Heart left ventricle (tissue), 16 donors: ENCODE measurements around the gene ARL11. TPM values are rescaled to one million over a fixed set of nuclear protein-coding genes. Genes with fewer than 3 reads are reported as not detected.
"Not testable (repeated sequence)": the region's sequence is repeated elsewhere in the genome, so short reads cannot be mapped to it uniquely, and the experiment has no call there.

ENCODE experiments used
- ATAC-seq, 4 donors: fragments of 200-7000 bp; cut with Tn5 transposase; one replicate each; pipeline ENCODE4 v1.9.1; 2020 to 2022; ENCODE audit warnings: moderate library complexity in 4 of 4, mild to moderate bottlenecking in 3 of 4, moderate number of reproducible peaks in 1 of 4
- DNase-seq, 5 donors: peaks; one replicate each; pipeline ENCODE4 v3.0.0-alpha.2; 2020
- H3K27ac ChIP-seq, 12 donors: fragments of 200-600 bp; sonication (generic) in 4 of 12; one replicate each; pipeline versions ENCODE4 v1.5.0 to v1.8.0; 2016 to 2022; ENCODE audit warnings: mild to moderate bottlenecking in 2 of 12
- H3K27me3 ChIP-seq, 9 donors: fragments of 200-600 bp; sonication (generic) in 2 of 9; one replicate each; pipeline versions ENCODE4 v1.5.1 to v1.8.0; 2016 to 2022; ENCODE audit warnings: mild to moderate bottlenecking in 3 of 9
- H3K36me3 ChIP-seq, 9 donors: fragments of 200-600 bp; sonication (generic) in 2 of 9; one replicate each; pipeline versions ENCODE4 v1.5.0 to v1.8.0; 2018 to 2022; ENCODE audit warnings: mild to moderate bottlenecking in 2 of 9
- H3K4me1 ChIP-seq, 12 donors: fragments of 200-600 bp; sonication (generic) in 4 of 12; one replicate each; pipeline versions ENCODE4 v1.5.0 to v1.8.0; 2016 to 2022; ENCODE audit warnings: mild to moderate bottlenecking in 3 of 12
- H3K4me3 ChIP-seq, 12 donors: fragments of 200-600 bp; sonication (generic) in 4 of 12; one replicate each; pipeline versions ENCODE4 v1.5.0 to v1.8.0; 2017 to 2022; ENCODE audit warnings: mild to moderate bottlenecking in 9 of 12, moderate library complexity in 4 of 12
- H3K9me3 ChIP-seq, 12 donors: fragments of 200-600 bp; sonication (generic) in 4 of 12; one replicate each; pipeline versions ENCODE4 v1.5.0 to v1.8.0; 2016 to 2022; ENCODE audit warnings: mild to moderate bottlenecking in 1 of 12
- CTCF ChIP-seq, 12 donors: fragments of 200-600 bp; sonication (generic) in 4 of 12; IDR thresholded peaks; one replicate each; pipeline versions ENCODE4 v1.5.0 to v1.8.0; 2018 to 2022; ENCODE audit warnings: antibody characterized with exemption in 12 of 12, mild to moderate bottlenecking in 5 of 12
- POLR2A ChIP-seq, 2 donors: fragments of 450-650 bp; IDR thresholded peaks; one replicate each; pipeline ENCODE4 v1.6.1; 2017; ENCODE audit warnings: antibody characterized with exemption in 2 of 2, mild to moderate bottlenecking in 2 of 2, moderate library complexity in 2 of 2
- WGBS, 4 donors: extraction: QIAGEN DNeasy Blood & Tissue Kit in 2 of 4; methylation state at CpG; one replicate each; pipeline versions ENCODE4 v1.1.5 to v1.1.7; 2013 to 2018; 5-methylcytosine and 5-hydroxymethylcytosine counted together
- intact Hi-C, 10 donors: fragments of 100-400 bp; cut with DNase I; formaldehyde crosslinking; loops; one replicate each; pipeline versions ENCODE4 v1.11.1 to v1.14.2; 2022
- polyA plus RNA-seq, 2 donors: library from polyadenylated mRNA; stranded (reverse); fragments of 200-250 nt; gene quantifications; one replicate each; pipeline ENCODE4 v1.2.3, GENCODE V29; 2013
- total RNA-seq, 9 donors: library from RNA; depleted of rRNA in 2 of 9; stranded (reverse); fragments of >200 nt in 2 of 9; fragmentation: NEBNext Ultra II Directional in 3 of 9; extraction: Animal tissue kit (Norgen Biotek cat#: 25700) in 3 of 9; gene quantifications; one replicate each; pipeline versions ENCODE4 v1.1.0 to v1.2.4, GENCODE V29; 2016 to 2023
- donor health status: ischemic (EF 13 %, LVEDD 7.1; RV severe dilation, severe dysfunction).
- donor health status: healthy with polysubstance abuse.
- donor health status: DM: no; HTN: yes; CAD: no.
- donor health status: DM: no; HTN: no; CAD: no.
- donor health status: ischemic (EF 25% LVEDD 6.9; RV normal size, moderate dysfunction).
- donor health status: ischemic (EF 25% LVEDD 5.7; RV mildly dilated, moderate dysfunction).
- donor health status: healthy.
- donor health status: DM: yes; HTN: yes; CAD: no.
- donor health status: ischemic (EF 35%, LVEDD 5.7; RV mildly dilated, moderate dysfunction).
- donor health status: nonischemic (EF 11% LVEDD 7.7; RV severe dilation, severe dysfunction).
- donor health status: DM: yes; HTN: yes; CAD: no.
- donor health status: PGD.
- donor health status: ischemic (EF 29% LVEDD 5.4; RV normal size, mild dysfunction).
- donor health status: nonischemic (EF 23%, LVEDD 6.1; RV moderate dilation, normal function).

Gene ARL11
- total and polyA plus RNA-seq, 11 donors = 0.13 to 3.0 (median 0.32) TPM

- H3K27me3 ChIP-seq = no peaks in the 10 kb centered on the region
- TF ChIP-seq CTCF (IDR thresholded peaks at IDR 0.05) (no peak), POLR2A (IDR thresholded peaks at IDR 0.05) (no peak)
- WGBS, 4 donors = 73 to 85% (median 74%) methylated on average over 11 of the region's 11 CpGs
- no peak overlapping the region for H3K27ac ChIP-seq
- H3K4me3 ChIP-seq = no peak overlapping the region
- ATAC-seq = no peak
- no peak for DNase-seq
- no peaks in the 10 kb centered on the region for H3K9me3 ChIP-seq
- no peaks in the 10 kb centered on the region for H3K4me1 ChIP-seq
- no peaks in the 10 kb centered on the region for H3K36me3 ChIP-seq
- intact Hi-C loops = no loop called here
These were observed 31.2 kb upstream of the ARL11 start for GRCh38 chr13:49597043-49597641.

- no peaks in the 10 kb centered on the region for H3K27me3 ChIP-seq
- WGBS, 4 donors = 87 to 89% (median 89%) methylated on average over 1 of the region's 1 CpG
- no peaks in the 10 kb centered on the region for H3K36me3 ChIP-seq
- intact Hi-C loops = loop anchor here in 4 of 10 donors (5.0 to 10.0 kb wide), 3 partner anchors 147 to 295 kb away; partner anchors contain the start of genes CAB39L (in 2 of the 4) and SETDB2 (in 2 of the 4)
- DNase-seq = no peak
- no peak for ATAC-seq
- no peak overlapping the region for H3K4me3 ChIP-seq
- H3K4me1 ChIP-seq = peaks cover 0 to 4% (median 0%) of the 10 kb centered on the region in 12 donors
- no peaks in the 10 kb centered on the region for H3K9me3 ChIP-seq
- H3K27ac ChIP-seq = no peak overlapping the region
- no peak for TF ChIP-seq POLR2A (IDR thresholded peaks at IDR 0.05)
- TF ChIP-seq CTCF (IDR thresholded peaks at IDR 0.05) = no peak
These were observed 26.3 kb upstream of the ARL11 start for GRCh38 chr13:49602005-49602404.

- not testable (repeated sequence) for H3K9me3 ChIP-seq, ATAC-seq, DNase-seq, H3K27me3 ChIP-seq, H3K27ac ChIP-seq, H3K4me3 ChIP-seq, H3K4me1 ChIP-seq, H3K36me3 ChIP-seq
- intact Hi-C loops = loop anchor here in 4 of 10 donors (5.0 to 10.0 kb wide), 3 partner anchors 148 to 295 kb away; partner anchors contain the start of genes CAB39L (in 2 of the 4) and SETDB2 (in 2 of the 4)
- WGBS, 4 donors = 87 to 97% (median 95%) methylated on average over 7 of the region's 7 CpGs
These were observed 25.7 kb upstream of the ARL11 start for GRCh38 chr13:49602615-49603014.

- H3K27me3 ChIP-seq = no peaks in the 10 kb centered on the region
- intact Hi-C loops = loop anchor here in 4 of 10 donors (2.0 to 10.0 kb wide), 4 partner anchors 150 to 302 kb away; partner anchors contain the start of genes CAB39L (in 2 of the 4) and SETDB2 (in 2 of the 4)
- no peak for DNase-seq
- no peak overlapping the region for H3K4me3 ChIP-seq
- H3K9me3 ChIP-seq = no peaks in the 10 kb centered on the region
- no peaks in the 10 kb centered on the region for H3K36me3 ChIP-seq
- H3K4me1 ChIP-seq = peaks cover 0 to 4% (median 0%) of the 10 kb centered on the region in 12 donors
- H3K27ac ChIP-seq = no peak overlapping the region
- WGBS, 4 donors = 54 to 60% (median 57%) methylated on average over 5 of the region's 5 CpGs
- no peak for ATAC-seq
- no peak for TF ChIP-seq POLR2A (IDR thresholded peaks at IDR 0.05)
- no peak for TF ChIP-seq CTCF (IDR thresholded peaks at IDR 0.05)
These were observed 23.7 kb upstream of the ARL11 start for GRCh38 chr13:49604570-49604969.
